NCI-H2029 (cell line): ENCODE data around the gene STARD13.

ENCODE experiments used
- DNase-seq: peaks from one replicate; lab custom pipeline; 2025; lab: John Stamatoyannopoulos, UW

Gene STARD13

GRCh38 chr13:33224191-33224590 lies 61.4 kb downstream of the STARD13 start:
- no peak for DNase-seq

DNA sequence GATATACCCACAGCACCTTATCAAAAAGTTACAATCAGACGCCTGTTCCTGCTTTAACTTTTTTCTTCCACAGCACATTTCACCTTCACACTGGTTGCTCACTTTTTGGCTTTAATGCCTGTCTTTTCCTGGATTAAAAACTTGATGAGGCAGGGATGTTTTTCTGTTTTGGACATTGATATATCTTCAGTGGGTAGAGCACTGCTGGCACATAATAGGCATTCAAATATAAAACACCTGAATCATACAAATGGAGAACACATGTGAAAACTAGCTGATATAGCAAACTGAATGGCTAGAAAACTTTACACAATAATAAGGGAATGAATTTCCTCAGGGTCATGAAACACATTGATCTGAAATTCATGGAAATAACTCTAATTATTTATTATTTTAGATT lies 65.6 kb downstream of the STARD13 start:
- no peak for DNase-seq

GRCh38 chr13:33218426-33218825 lies 67.1 kb downstream of the STARD13 start:
- DNase-seq = no peak

- no peak for DNase-seq
Measured at GRCh38 chr13:33218020-33218419, 67.5 kb downstream of the STARD13 start.

GRCh38 chr13:33217256-33217655 lies 68.3 kb downstream of the STARD13 start:
- no peak for DNase-seq

DNA sequence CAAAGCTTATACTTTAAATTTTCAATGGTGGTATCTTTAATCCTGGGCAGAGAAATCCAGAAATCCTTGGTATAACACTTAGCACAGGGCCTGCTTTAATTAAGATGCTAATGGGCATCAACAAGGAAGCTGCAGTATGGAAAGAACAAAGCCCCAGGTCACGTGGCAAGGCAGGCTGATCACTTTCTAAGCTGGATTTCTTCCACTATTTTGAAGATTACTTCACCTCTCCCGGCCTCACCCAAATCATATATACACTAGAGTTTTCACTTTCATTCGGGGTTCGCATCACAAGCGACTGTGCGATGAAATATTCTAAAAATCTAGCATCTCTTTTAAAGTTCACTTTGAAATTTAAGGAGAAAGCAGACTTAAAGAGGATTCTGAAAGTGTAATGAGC lies 71.8 kb downstream of the STARD13 start:
- no peak for DNase-seq

- no peak for DNase-seq
Measured at GRCh38 chr13:33213024-33213768, 72.4 kb downstream of the STARD13 start.

GRCh38 chr13:33212396-33212795 lies 73.2 kb downstream of the STARD13 start:
- no peak for DNase-seq

- no peak for DNase-seq
Measured at GRCh38 chr13:33210090-33210489, 75.5 kb downstream of the STARD13 start.

GRCh38 chr13:33208290-33209220 lies 77.0 kb downstream of the STARD13 start:
- DNase-seq = no peak

DNA sequence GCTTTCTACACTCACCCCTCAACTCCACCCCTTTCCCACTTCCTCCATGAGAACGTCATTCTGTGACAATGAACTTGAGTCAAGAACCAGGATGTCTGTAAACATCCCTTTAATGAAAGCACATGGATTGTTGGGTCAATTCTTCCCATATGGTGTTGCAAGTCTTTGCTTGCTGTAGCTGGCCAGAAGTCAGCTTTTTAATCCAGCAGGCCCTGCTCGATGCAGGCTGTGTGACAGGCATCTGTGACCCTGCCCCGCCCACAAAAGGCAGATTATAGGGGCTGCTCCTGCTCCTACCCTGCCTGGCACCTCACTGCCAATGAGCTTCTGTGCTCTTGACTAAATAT lies 78.0 kb downstream of the STARD13 start:
- DNase-seq = no peak

DNA sequence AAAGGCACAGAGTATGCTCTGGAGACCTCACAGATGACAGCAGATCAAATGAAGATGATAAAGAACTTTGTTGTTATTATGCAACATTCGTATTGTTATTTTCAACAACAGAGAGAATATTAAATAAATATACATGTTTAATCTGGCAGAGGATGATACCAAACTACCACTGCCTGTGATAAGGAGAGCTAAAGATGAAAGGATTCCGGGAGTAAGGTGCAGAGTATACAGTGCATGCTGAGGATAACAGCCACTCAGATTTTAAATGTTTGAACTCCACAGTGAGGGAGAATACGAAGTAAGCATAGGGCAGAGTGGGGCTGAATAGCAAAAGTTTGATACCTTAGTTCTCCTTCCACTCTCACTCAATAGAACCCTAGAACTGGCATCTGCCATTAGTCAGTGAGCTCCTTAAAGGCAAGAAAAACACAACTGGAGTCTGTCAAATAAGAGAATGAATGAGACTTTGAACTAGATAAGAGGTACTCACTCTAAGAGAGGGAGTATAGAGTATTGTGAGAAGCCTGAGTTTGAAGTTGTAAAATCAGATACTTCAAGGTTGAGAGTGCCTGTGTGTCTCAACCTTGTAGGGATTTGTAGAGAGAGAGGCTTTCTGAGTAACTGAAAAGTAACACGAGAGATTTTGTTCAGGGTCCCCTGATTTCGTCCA lies 78.5 kb downstream of the STARD13 start:
- no peak for DNase-seq

DNA sequence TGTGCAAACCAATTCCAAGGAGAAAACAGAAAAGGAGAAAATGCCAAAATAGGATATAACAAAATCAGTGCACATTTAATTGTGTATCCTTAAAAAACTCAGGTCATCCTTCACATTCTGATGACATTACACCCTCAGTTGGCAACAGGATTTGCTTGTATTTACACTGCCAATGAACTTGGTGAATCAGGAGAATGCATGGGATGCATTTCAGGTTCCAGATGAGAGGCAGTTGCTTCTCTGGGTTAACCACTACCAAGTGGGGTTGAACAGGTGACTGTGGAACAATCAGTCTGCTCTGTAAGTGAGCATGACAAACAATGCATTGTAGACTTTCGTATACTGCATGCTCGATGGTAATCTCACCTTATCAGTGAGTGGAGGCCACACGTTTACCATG lies 79.1 kb downstream of the STARD13 start:
- no peak for DNase-seq

DNA sequence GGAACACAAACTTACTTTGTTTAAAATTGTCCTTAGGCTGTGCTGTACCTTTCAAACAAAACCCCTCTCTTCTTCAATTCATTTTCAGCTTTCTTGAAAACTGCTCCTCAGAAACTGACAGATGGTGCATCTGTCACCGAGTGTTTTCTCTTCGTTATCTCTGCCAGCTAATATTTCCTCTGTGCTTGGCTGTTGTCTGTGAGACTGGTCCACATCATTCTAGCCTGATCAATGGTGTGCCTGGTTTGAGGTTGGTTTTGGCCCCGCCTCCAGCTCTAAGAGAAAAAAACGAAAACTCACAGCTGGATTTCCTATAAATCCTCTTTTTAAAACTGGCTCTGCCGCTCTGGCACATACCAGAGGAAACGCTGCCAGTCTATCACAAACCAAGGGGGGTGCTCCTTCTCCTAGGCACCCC lies 79.7 kb downstream of the STARD13 start:
- no peak for DNase-seq

DNA sequence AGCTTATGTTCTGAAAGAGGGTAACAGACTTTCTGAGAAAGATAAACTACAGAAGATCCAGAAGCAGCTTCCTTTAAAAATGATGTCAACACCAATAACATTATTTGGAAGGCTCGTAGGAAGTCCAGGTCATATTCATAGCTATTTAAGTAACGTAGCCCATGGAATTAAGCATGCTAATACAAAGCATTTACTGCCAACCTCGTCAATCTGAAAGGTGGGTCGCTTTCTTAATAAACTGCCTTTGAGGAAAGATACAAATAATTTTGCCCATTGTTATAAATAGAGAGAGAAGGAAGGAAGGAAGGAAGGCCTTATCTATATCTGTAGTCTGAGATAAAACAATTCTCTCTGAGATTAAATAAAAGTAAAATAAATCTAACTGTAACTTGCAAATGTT lies 80.3 kb downstream of the STARD13 start:
- DNase-seq = no peak

DNA sequence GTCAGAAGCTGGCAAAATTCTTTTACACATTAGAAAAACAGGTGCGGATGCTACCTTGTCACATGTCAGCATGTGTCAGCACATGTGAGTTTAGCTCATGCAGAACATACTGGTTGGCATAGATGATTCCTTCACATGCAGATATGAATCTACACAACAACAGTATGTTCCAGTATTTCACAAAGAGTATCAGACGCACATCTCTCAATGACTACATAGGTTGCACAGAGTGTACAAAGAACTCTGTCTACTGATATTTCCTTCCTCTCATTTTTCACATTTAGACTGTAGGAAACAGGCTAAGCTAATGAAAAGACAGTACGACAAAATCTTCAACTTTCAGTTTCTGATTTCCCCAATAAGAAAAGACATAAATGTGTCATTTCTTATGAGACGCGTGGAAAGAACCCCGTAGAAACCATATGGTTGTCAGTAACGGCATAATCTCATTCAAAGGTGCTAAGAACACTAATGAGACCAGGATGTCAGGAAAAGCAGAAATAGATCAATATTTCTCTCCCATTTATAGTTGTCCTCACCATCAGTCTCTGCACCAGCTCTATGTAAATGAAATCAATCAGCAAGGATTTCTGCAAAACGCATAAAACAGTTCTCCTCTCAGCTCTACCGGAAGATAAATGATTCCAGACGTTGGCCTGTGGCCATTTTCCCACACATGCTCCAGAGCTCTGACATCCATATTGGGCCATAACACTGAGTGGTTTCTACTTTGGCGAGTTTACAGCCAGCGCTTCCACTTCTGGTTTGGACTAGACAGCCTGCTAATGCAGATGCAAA lies 81.2 kb downstream of the STARD13 start:
- no peak for DNase-seq

GRCh38 chr13:33202644-33203169 lies 82.8 kb downstream of the STARD13 start:
- DNase-seq = no peak

DNA sequence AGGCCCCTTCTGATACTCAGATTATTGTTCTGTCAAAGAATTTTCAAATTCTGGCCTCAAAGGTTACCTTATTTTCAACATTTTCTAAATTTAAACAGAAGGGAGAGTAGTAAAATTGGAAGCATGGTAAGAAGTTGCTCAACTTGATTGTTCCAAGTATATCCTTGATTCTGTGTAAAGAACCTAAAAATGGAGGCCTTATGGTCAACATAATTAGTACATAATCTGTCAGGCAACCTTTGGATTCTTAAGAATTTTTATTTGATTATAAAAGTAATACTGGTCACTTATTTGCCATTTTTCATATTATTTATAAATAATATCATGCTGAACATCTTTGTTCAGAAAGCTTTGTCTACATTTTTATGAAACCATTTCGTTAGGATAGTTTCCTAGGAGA lies 83.9 kb downstream of the STARD13 start:
- no peak for DNase-seq

- DNase-seq = no peak
Measured at GRCh38 chr13:33199289-33199850, 86.2 kb downstream of the STARD13 start.

- no peak for DNase-seq
Measured at GRCh38 chr13:33197541-33197971, 88.0 kb downstream of the STARD13 start.

DNA sequence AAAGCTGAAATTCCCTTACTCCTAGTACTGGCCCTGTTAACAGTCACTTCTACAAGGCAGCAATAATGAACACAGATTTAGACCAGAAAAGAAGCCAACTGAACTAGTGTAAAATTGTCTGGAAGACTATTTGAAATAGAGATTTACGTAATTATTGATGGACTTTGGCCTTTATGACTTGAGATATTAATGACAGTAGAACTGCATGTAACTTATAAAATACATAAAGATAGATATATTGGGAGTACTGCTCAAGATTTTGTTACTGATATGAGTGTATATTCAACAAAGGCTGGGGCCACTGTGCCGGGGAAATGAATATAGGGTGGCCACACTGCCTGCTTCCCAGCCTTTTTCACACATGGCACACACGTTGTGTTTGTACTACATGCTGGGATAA lies 88.8 kb downstream of the STARD13 start:
- DNase-seq = no peak
